Measurements from ENCODE around the gene TBRG1. TPM values are rescaled to one million over a fixed set of nuclear protein-coding genes. Genes with fewer than 3 reads are reported as not detected.

The TBRG1 gene
- total RNA-seq, 1 experiment from 2014 or later = 24.9 TPM

DNA sequence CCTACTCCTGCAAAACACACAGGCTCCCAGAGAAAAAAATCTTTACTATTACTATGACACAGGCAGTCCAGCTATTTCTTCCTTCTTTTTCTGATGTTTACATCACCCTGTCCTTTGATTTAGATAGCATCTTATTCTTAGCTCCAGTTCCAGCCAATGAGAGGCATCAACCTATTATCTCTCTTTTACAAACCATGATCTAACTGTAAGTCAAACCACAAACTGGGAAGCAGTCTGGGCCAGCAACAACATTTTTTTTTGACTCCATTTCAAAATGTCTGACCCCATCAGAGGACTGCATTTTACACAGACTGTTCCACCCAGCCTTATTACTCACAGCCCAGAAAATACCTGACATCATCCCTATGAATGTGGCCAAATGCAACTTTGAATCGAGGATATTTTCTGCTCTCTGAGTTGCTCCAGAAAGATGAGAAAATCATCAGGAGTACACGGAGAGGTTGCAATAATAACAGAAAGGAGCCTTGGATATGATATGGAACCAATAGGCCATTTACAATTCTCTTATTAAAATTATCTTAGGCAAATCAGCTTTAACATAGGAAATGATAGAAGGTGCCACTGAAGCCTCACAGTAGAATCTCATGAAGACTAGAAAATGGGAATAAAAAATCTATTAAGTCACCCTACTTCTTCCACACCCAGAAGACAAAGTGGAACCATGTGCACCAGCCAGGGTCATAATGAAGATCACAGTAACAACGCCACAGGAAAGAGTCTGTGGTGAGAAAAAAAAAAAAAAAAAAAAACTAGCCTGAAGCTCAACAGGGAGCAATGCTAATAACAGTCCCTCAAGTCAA, 21.2 kb downstream of the TBRG1 start:
- Histone ChIP-seq H3K27me3 (no peaks in the 10 kb centered on the region), H3K36me3 (no peaks in the 10 kb centered on the region), H3K9me3 (no peaks in the 10 kb centered on the region), H3K4me3 (no peak overlapping the region)
- DNase-seq = peak; percentile 55

DNA sequence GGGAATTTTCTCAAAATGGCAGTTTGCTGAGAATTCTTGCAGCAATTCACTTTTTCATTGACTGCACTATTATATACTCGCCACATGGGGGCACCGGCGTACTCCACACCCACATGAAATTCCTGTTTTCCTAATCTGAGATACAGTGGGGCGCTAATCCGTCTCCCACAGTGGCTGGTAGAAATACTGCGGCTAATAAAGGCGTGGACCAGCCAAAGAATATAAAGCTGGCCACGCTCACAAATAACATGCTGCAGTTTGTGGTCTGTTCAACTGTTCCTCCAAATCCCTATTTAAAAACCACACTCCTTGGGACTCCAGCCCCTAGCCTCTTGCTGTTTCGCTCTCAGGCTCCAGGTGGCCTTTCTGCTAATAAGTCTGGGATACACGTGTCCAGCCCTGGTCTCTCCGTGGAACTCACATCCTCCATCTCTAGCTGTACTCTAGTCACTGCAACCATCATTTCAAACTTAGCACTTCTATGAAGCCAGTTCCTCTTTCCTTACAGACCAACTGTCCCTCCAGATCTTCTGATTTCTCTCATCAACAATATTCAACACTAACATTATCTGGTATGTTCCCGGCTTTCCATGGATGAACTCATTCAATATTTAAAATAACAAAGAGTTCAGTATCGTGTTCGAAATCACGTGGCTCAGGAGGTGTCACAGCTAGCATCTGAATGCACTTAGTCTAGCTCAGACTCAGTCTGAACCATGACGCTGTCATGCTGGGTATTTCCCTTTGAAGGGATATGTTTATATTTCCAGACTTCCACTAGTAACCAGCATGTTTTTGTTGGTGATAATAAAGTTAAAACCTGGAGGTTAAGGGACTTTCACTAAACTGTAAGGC, 22.0 kb downstream of the TBRG1 start:
- DNase-seq = peak; percentile 47
- H3K27me3 ChIP-seq = no peaks in the 10 kb centered on the region
- no peaks in the 10 kb centered on the region for H3K36me3 ChIP-seq
- no peaks in the 10 kb centered on the region for H3K9me3 ChIP-seq
- no peak overlapping the region for H3K4me3 ChIP-seq

DNA sequence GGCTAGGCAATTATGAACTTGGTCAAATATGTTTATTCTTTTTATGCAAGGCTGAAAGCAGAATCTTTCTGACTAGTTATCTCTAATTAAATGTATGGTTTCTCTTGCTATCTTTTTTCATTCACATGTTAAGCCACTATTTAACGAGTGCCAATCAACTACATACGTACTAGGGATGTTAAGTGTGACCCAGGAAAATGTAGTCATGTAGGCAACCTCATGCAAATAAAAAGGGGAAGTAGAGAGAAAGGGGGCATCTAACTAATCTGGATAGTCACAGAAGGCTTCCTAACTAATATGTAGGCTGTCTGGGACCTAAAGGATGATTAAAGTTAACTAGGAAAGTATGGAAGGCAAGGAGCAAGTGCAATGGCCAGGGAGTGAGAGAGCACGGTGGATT, 23.5 kb downstream of the TBRG1 start:
- H3K4me3 ChIP-seq = no peak overlapping the region
- no peak for DNase-seq
- H3K36me3 ChIP-seq = no peaks in the 10 kb centered on the region
- no peaks in the 10 kb centered on the region for H3K9me3 ChIP-seq
- H3K27me3 ChIP-seq = no peaks in the 10 kb centered on the region

DNA sequence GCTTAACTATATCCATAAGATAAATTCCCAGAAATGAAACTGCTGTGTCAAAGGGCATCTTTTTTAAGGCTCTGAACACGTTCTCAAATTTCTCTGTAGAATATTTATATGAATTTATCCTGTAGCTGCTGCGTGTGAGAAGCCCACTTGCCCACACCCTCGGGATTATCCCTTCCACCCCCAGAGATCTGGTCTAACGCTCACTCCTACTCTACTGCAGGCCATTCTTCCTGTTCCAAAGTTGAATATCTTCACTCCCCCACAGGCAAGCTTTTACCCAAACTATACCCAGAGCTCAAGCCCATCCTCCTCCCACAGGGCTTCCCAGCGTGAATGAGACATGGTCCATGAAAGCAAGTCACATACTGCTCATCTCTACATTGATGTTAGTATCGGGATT, 25.9 kb downstream of the TBRG1 start:
- Histone ChIP-seq H3K9me3 (no peaks in the 10 kb centered on the region), H3K4me3 (no peak overlapping the region), H3K27me3 (no peaks in the 10 kb centered on the region), H3K36me3 (no peaks in the 10 kb centered on the region)
- DNase-seq = no peak

DNA sequence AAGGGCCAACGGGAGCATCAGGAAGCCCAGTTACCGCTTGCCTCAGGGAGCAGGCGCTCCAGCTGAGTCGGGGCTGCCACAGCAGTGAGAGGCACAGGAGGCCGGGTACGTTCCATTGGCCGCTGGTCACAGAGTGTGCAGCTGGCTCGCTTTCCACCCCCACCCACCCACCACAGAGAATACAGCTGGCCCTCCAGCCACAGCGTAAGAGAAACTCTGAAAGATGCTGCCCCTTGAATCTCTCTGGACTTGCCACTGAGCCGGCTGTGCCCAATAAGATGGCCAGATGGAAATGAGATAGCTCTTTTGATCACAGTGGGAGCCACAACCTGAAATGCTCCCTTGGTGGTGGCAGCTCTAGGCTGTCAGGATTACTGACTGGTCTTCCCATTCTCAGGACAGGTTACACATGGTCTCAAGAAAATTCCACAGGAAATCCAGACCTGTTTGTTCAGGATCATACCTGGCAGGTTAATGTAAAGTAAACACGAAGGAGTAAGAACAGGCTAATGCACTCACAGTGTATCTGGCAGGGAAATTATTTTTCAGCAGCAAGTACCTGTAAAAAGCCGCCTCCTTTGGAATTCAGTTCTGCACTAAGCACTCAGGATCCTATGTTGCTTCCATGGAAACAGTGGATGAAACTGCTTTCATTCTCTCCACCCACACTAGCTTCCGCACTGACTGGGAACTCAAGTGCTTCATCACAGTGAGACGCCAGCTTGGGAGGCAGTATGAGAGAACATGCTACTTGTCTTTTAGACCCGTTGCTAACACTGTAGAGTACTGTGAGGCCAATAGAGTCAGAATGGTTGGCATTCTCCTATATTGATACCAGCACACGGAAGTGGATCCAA, 34.3 kb downstream of the TBRG1 start:
- Histone ChIP-seq H3K36me3 (no peaks in the 10 kb centered on the region), H3K4me3 (no peak overlapping the region), H3K9me3 (no peaks in the 10 kb centered on the region), H3K27me3 (no peaks in the 10 kb centered on the region)
- no peak for DNase-seq

DNA sequence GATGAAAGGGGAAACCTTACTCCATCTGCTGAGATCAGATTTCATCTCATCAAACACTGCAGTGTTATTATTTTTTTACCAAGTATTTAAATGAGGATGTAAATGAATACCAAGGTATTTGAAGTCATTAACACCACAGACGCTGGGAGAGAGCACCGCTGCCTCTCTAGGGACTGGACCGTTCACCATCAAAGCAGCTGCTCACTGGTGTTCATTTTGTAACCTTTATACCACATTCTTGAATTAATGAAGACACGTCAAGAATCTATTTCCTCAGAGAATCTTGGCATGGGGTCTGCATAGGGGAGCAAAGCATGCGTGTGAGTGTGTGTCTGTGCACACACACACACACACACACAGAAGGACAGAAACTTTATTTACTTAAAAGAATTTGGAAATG, 35.2 kb downstream of the TBRG1 start:
- Histone ChIP-seq H3K4me3 (no peak overlapping the region), H3K36me3 (no peaks in the 10 kb centered on the region), H3K9me3 (no peaks in the 10 kb centered on the region), H3K27me3 (no peaks in the 10 kb centered on the region)
- DNase-seq = no peak

DNA sequence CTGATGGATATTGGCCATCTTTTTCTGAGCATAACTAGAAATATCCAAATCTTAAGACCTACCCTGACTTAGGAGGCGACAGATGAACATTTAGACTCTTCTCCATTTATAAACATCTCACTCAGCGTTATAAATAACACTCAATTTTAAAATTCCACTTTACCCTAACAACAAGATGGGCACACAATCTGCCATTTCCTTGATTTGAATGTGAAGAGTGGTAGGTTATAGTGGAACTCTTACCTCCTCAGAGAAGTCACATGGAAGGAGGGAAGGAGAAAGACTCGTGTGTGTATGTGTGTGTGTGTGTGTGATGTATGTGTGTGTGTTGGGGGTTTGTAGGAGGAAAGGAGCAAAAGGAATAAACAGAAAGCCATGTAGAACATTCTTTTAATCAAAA, 35.8 kb downstream of the TBRG1 start:
- Histone ChIP-seq H3K9me3 (no peaks in the 10 kb centered on the region), H3K36me3 (no peaks in the 10 kb centered on the region), H3K27me3 (no peaks in the 10 kb centered on the region), H3K4me3 (no peak overlapping the region)
- DNase-seq = no peak

DNA sequence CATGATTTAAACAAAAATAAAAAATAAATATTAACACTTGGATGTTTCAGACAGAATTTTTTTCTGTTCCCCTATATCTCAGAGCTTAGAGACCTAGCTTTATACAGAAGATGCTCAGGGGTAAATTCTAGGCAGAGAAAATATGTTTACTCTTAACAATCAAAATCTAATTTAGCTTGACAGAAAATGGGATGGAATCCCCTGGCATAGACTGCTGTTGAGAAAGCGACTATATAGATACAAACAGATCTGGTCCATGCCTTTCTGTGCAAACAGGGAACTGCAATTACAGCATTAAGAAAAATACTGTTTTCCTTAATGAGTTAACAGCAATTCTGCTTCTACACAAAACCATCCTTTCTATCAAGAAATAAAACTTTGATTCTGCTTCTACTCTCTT, 36.3 kb downstream of the TBRG1 start:
- DNase-seq = no peak
- Histone ChIP-seq H3K27me3 (no peaks in the 10 kb centered on the region), H3K4me3 (no peak overlapping the region), H3K36me3 (no peaks in the 10 kb centered on the region), H3K9me3 (no peaks in the 10 kb centered on the region)

DNA sequence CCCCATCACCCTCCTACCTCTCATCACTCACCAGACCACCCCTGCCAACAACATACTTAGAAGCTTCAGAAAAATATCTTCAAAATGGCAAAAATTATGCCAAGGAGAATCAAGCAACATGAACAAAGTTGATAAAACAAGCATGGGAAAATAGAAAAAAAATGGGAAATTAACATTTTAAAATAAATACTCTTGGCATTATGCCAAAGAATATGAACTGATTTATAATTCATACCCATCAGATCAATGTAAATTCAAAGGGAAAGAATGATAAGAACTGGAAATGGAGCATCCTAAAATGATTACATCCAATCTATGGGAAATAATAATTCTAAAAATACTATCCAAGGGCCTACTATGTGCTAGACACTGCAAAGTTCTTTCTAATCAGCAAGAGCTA, 38.9 kb downstream of the TBRG1 start:
- Histone ChIP-seq H3K4me3 (no peak overlapping the region), H3K27me3 (no peaks in the 10 kb centered on the region), H3K36me3 (no peaks in the 10 kb centered on the region), H3K9me3 (no peaks in the 10 kb centered on the region)
- no peak for DNase-seq

DNA sequence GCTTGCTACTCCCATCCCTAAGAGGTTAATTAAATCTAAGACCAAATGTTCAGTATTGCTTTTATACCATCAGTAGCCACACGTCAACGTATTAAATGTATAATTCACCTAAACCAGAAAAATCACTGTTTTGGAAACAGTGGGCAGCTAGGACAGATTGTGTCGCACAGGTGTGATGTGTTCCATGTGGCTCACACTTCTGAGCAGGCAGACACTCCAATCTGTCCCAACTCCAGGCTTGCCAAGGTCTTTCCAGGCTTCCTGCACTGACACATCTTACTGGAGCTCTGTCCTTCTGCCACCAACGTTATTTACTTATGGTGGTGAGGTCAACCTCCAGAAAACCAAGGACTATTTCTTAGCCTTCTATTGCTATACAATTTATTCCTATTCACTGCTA, 39.4 kb downstream of the TBRG1 start:
- Histone ChIP-seq H3K27me3 (no peaks in the 10 kb centered on the region), H3K4me3 (no peak overlapping the region), H3K36me3 (no peaks in the 10 kb centered on the region), H3K9me3 (no peaks in the 10 kb centered on the region)
- no peak for DNase-seq

DNA sequence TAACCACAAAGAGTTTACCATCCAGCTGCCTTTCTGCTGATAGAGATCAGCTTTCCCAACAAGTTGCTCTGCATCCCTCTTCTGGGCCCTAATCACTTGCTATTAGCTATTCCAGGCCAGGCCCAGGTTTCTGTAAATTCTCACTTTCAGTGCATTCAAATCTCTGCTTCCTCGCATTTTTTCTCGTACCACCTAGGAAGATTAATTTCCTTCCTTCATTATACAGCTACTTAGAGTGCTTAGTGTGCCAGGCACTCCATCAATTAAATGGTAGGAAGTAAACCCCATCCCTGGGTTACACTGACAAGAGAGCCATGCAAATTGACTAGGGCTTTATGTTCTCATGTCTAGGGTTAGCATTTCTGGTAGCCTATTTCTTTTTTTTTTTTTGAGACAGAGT, 41.2 kb downstream of the TBRG1 start:
- Histone ChIP-seq H3K4me3 (no peak overlapping the region), H3K27me3 (no peaks in the 10 kb centered on the region), H3K36me3 (no peaks in the 10 kb centered on the region), H3K9me3 (no peaks in the 10 kb centered on the region)
- no peak for DNase-seq

DNA sequence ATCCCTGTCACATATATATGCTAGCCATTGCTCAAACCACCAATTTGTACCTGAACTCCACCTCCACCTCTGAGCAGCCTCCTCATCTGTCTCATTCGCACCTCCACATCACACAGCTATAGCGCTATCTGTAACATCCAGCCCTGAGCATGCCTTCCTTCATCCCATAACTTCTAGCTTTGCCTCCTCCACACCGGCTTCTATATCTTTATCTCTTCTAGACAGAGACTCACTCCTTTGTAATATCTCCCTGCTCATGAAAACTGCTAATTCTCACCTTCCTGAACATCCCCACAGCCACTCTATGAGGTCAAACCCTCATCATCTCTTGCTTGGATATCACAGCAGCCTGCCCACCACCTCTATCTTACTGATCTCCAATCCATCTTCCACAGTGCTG, 44.9 kb downstream of the TBRG1 start:
- Histone ChIP-seq H3K36me3 (no peaks in the 10 kb centered on the region), H3K4me3 (no peak overlapping the region), H3K9me3 (no peaks in the 10 kb centered on the region), H3K27me3 (no peaks in the 10 kb centered on the region)
- no peak for DNase-seq

DNA sequence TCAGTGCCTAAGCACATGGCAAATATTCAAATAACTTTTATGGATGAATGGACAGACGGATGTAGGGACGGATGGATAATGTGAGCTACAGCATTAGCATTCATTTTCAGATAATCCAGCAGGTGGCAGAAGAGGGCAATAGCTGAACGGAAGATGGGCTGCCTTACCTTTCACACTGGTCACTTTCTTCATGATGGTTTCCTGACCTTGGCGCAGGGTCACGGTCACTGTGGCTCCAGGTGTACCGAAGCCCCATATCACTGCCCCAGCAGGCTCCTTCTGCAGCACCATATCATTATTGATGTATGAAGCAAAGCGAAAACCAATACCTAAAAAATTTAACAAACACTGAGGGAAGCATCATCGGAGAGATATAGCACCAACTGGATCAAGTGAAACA, 46.5 kb downstream of the TBRG1 start:
- Histone ChIP-seq H3K4me3 (no peak overlapping the region), H3K36me3 (no peaks in the 10 kb centered on the region), H3K9me3 (no peaks in the 10 kb centered on the region), H3K27me3 (no peaks in the 10 kb centered on the region)
- DNase-seq = peak; percentile 6

DNA sequence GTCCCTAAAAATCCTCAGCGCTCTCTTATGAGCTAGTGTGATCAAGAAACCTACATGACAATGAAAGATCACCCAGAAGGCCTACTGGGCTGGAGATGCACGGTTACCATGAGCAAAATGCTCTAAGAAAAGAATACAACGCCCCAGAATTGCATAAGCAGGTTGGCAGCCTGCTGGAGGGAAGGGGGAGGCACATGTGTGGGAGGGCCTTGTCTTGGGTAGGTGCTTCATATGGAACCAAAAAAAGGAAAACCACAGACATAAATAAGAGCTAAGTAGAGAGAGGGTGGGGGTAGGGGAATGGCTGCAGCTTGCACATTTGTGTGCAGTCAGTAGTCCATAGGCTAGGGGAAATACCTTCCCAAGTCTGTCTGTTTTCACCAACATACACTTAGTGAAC, 48.1 kb downstream of the TBRG1 start:
- Histone ChIP-seq H3K27me3 (no peaks in the 10 kb centered on the region), H3K36me3 (no peaks in the 10 kb centered on the region), H3K9me3 (no peaks in the 10 kb centered on the region), H3K4me3 (no peak overlapping the region)
- no peak for DNase-seq

DNA sequence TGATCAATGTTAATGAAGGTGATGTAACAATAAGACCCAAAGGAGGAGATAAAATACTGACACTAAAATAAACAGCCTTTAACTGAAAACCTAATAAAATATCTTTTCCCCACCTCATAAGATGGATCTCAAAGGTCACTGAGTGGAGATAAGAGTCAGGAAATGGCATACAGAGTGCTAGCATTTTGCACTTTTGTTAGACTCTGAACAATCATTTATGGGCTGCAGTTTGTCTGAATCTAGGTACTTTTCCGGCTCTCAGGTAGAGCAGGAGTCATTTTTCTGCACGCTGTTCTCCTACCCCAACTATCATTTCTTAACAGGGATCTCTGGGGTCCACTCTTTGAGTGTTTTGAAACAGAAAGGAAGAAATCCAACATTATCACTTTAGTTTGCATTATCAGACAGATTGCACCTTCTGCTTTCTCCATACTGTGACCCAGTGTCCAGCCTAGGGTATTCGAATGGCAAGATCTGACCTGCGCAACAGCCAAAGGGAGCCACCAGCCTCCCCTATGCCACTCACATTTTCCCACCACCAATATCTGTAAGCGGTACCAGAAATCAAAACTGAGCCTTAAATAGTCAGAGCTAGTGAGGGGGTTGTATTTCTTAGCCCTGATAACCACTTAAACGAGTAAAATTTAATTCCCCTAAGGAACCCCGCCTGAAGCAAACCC, 50.0 kb downstream of the TBRG1 start:
- Histone ChIP-seq H3K36me3 (no peaks in the 10 kb centered on the region), H3K4me3 (peak overlapping the region; percentile 90), H3K27me3 (no peaks in the 10 kb centered on the region), H3K9me3 (no peaks in the 10 kb centered on the region)
- no peak for DNase-seq

DNA sequence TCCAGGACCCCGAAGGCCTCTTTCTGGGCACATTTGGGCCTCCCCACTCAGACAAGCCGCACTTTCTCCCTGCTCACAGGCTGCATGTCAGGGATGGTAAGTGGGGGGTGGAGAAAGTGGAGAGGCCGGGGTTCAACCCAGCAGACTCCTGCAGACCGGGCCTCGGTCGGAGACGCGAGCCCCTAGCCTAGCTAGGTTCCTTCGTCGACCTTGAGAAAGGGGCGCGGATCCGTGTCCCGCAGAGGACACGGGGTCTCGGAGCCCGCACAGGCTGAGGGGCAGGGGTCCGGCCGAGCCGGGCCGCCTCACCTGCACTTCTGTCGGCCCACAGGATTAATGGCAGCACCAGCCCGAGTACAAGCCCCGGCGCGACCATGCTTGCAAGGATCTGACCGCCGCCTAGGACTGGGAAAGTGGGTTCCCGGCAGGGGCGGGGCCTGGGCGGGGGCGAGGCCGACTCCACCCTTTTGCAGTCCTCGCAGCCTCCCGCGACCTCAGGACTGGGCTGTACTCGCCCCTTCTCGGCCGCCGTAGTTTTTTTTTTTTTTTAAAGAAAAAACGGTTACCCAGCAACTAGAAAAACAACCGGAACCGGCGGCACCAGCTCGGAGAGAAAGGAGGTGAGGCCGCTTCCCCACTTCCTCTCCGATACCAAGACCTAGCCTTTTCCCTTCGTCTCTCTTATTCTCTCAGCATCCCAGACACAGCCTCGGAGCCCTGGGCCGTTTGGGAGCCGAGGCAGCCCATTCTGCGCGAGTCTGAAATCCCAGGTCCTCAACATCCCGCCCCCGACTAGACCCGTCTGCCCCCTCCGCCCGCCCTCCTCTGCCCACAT, 50.9 kb downstream of the TBRG1 start, which contains the start of the genes SIAE and SPA17:
Gene SIAE (minus strand): TSS at position 407 of the 835 bp plus-strand sequence. CDS start 31 bp downstream, at position 376.
Gene SPA17 (plus strand): TSS at position 572 of the 835 bp plus-strand sequence. CDS start 1,361 bp downstream, outside the sequence.
- H3K4me3 ChIP-seq = peak within 1 kb of the TSS; percentile 90
- DNase-seq = peak; percentile 94
- no peaks in the 10 kb centered on the region for H3K27me3 ChIP-seq
- H3K9me3 ChIP-seq = no peaks in the 10 kb centered on the region
- H3K36me3 ChIP-seq = no peaks in the 10 kb centered on the region

Data from MG63 (cell line).